ENCODE measurements around the gene FADS2.

FADS2 gene

GRCh38 chr11:61861634-61862033 is 33.5 kb downstream of the FADS2 start:
- TF ChIP-seq CTCF (IDR thresholded peaks at IDR 0.05; ENCODE audit: low read depth, low read length, missing control alignments): no peak
- no peak overlapping the region for H3K4me3 ChIP-seq (replicated peaks; ENCODE audit: low read depth, low read length)
- no peak for DNase-seq (ENCODE audit: extremely low read depth, low read depth)

GRCh38 chr11:61862714-61863547 is 34.8 kb downstream of the FADS2 start:
- DNase-seq (ENCODE audit: extremely low read depth, low read depth): no peak
- no peak for TF ChIP-seq CTCF (IDR thresholded peaks at IDR 0.05; ENCODE audit: low read depth, low read length, missing control alignments)
- H3K4me3 ChIP-seq (replicated peaks; ENCODE audit: low read depth, low read length): no peak overlapping the region

GRCh38 chr11:61863548-61864081 is 35.5 kb downstream of the FADS2 start:
- no peak overlapping the region for H3K4me3 ChIP-seq (replicated peaks; ENCODE audit: low read depth, low read length)
- no peak for DNase-seq (ENCODE audit: extremely low read depth, low read depth)
- TF ChIP-seq CTCF (IDR thresholded peaks at IDR 0.05; ENCODE audit: low read depth, low read length, missing control alignments): no peak

GRCh38 chr11:61864814-61865775 is 37.0 kb downstream of the FADS2 start:
- no peak for TF ChIP-seq CTCF (IDR thresholded peaks at IDR 0.05; ENCODE audit: low read depth, low read length, missing control alignments)
- no peak for DNase-seq (ENCODE audit: extremely low read depth, low read depth)
- H3K4me3 ChIP-seq (replicated peaks; ENCODE audit: low read depth, low read length): no peak overlapping the region

GRCh38 chr11:61866231-61866957 is 38.3 kb downstream of the FADS2 start:
- no peak for DNase-seq (ENCODE audit: extremely low read depth, low read depth)

More at GRCh38 chr11:61866231-61866957, 38.3 kb downstream of the FADS2 start:
- no peak overlapping the region for H3K4me3 ChIP-seq (replicated peaks; ENCODE audit: low read depth, low read length)
- TF ChIP-seq CTCF (IDR thresholded peaks at IDR 0.05; ENCODE audit: low read depth, low read length, missing control alignments): no peak

All from HFF-Myc (cell line).